Right lobe of liver (tissue), 6 donors: ENCODE results near the gene CD4. TPM values are rescaled to one million over a fixed set of nuclear protein-coding genes. Genes with fewer than 3 reads are reported as not detected.

Experiments used
- ATAC-seq, 4 donors: fragments of 200-7000 bp; cut with Tn5 transposase; one replicate each; pipeline ENCODE4 v1.9.1; 2020; ENCODE audit warnings: mild to moderate bottlenecking in 4 of 4, moderate library complexity in 4 of 4
- DNase-seq, 3 donors: peaks; one replicate each; pipeline ENCODE4 v3.0.0-alpha.2; 2020
- H3K27ac ChIP-seq, 3 donors: fragments of 200-600 bp; one replicate each; pipeline ENCODE4 v1.8.0; 2022
- H3K27me3 ChIP-seq, 2 donors: fragments of 200-600 bp; one replicate each; pipeline ENCODE4 v1.8.0; 2022
- H3K36me3 ChIP-seq, 4 donors: fragments of 200-600 bp; sonication (generic) in 1 of 4; one replicate each; pipeline versions ENCODE4 v1.5.1 to v1.8.0; 2017 to 2022; ENCODE audit warnings: control low read depth in 1 of 4
- H3K4me1 ChIP-seq, 4 donors: fragments of 200-600 bp; sonication (generic) in 1 of 4; one replicate each; pipeline versions ENCODE4 v1.5.1 to v1.8.0; 2017 to 2022; ENCODE audit warnings: control low read depth in 1 of 4
- H3K4me3 ChIP-seq, 3 donors: fragments of 200-600 bp; one replicate each; pipeline ENCODE4 v1.8.0; 2022
- H3K9me3 ChIP-seq, 4 donors: fragments of 200-600 bp; sonication (generic) in 1 of 4; one replicate each; pipeline versions ENCODE4 v1.5.1 to v1.8.0; 2017 to 2022; ENCODE audit warnings: control low read depth in 1 of 4
- POLR2A ChIP-seq: fragments of 450-650 bp; IDR thresholded peaks from one replicate; pipeline ENCODE4 v1.6.1; 2017; ENCODE audit warnings: antibody characterized with exemption, mild to moderate bottlenecking
- WGBS: methylation state at CpG from one replicate; pipeline ENCODE4 v1.1.6; 2018; ENCODE audit warnings: low coverage, low lambda C conversion rate; ENCODE audit not compliant: insufficient coverage; ENCODE audit errors: missing lambda C conversion rate; 5-methylcytosine and 5-hydroxymethylcytosine counted together
- intact Hi-C, 2 donors: fragments of 100-400 bp; cut with DNase I; formaldehyde crosslinking; loops; one replicate each; pipeline versions ENCODE4 v1.11.2 to v1.14.1; 2022
- total RNA-seq, 6 experiments: library from RNA; depleted of rRNA in 2 of 6; stranded (reverse); fragments of >200 nt in 2 of 6; fragmentation: NEBNext Ultra II Directional in 3 of 6; extraction: Animal tissue kit (Norgen Biotek cat#: 25700) in 3 of 6; gene quantifications; one replicate each; pipeline versions ENCODE4 v1.1.0 to v1.2.4, GENCODE V29; 2016 to 2023
- TF ChIP-seq, protein P1 (sequence below), 4 donors: fragments of 200-600 bp in 3 of 4; fragments of 450-650 bp in 1 of 4; IDR thresholded peaks; one replicate each; pipeline versions ENCODE4 v1.5.1 to v1.8.0; 2016 to 2022; ENCODE audit warnings: antibody characterized with exemption in 4 of 4, mild to moderate bottlenecking in 2 of 4
- donor health status: DM: no; HTN: yes; CAD: no.
- donor health status: DM: no; HTN: no; CAD: no.
- donor health status: DM: no; HTN: no; CAD: no.
- donor health status: DM: no; HTN: yes; CAD: no.
- donor health status: DM: no; HTN: yes; CAD: no.

Gene CD4
- total RNA-seq, 6 experiments from 2014 or later: 10.0 to 41.6 (median 28.1) TPM

DNA sequence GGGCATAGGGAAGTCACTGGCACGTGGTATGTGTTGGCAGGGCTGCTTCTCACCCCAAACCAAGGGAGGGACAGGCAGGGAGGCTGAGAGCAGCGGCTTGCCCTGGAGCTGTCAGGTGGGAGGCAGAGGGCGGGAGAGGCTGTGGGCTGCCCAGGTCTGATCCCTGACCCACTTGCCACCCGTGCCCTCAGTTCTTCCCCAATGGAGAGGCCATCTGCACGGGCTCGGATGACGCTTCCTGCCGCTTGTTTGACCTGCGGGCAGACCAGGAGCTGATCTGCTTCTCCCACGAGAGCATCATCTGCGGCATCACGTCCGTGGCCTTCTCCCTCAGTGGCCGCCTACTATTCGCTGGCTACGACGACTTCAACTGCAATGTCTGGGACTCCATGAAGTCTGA is 56.1 kb downstream of the CD4 start:
- 100% methylated on average over 3 of the region's 17 CpGs for WGBS
- Histone ChIP-seq H3K27ac (no peak overlapping the region), H3K4me3 (no peak overlapping the region), H3K27me3 (no peaks in the 10 kb centered on the region), H3K4me1 (no peaks in the 10 kb centered on the region), H3K9me3 (no peaks in the 10 kb centered on the region), H3K36me3 (no peaks in the 10 kb centered on the region)
- DNase-seq (no peak), ATAC-seq (no peak)
- intact Hi-C loops: no loop called here
- TF ChIP-seq, protein P1, sequence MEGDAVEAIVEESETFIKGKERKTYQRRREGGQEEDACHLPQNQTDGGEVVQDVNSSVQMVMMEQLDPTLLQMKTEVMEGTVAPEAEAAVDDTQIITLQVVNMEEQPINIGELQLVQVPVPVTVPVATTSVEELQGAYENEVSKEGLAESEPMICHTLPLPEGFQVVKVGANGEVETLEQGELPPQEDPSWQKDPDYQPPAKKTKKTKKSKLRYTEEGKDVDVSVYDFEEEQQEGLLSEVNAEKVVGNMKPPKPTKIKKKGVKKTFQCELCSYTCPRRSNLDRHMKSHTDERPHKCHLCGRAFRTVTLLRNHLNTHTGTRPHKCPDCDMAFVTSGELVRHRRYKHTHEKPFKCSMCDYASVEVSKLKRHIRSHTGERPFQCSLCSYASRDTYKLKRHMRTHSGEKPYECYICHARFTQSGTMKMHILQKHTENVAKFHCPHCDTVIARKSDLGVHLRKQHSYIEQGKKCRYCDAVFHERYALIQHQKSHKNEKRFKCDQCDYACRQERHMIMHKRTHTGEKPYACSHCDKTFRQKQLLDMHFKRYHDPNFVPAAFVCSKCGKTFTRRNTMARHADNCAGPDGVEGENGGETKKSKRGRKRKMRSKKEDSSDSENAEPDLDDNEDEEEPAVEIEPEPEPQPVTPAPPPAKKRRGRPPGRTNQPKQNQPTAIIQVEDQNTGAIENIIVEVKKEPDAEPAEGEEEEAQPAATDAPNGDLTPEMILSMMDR (IDR thresholded peaks at IDR 0.05): no peak
- no peak for TF ChIP-seq POLR2A

DNA sequence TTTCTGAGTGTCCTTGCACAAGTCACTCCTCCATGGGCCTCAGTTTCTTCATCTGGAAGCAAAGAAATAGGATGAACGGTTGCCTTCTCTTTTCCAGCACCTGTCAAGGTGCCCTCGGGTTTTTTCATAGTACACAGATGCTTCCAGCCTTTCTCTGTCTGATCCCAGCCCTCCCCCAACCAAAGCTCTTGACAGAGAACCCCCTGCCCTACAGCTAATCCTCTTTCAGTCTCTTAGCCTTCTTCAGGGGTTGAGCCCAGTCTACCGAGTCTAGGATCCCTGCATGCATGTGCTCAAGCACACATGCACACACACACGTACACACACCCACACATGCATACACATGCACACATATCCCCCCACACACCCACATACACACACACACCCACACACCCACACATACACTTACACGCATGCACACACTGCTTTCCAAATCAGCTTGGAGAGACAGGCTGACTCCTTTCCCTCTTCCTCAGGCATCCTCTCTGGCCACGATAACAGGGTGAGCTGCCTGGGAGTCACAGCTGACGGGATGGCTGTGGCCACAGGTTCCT is 57.1 kb downstream of the CD4 start:
- Histone ChIP-seq H3K9me3 (no peaks in the 10 kb centered on the region), H3K4me3 (no peak overlapping the region), H3K27me3 (no peaks in the 10 kb centered on the region), H3K4me1 (no peaks in the 10 kb centered on the region), H3K27ac (no peak overlapping the region), H3K36me3 (no peaks in the 10 kb centered on the region)
- DNase-seq (no peak), ATAC-seq (no peak)
- intact Hi-C loops: no loop called here
- TF ChIP-seq, protein P1 (IDR thresholded peaks at IDR 0.05): no peak
- TF ChIP-seq POLR2A: no peak
- 84% methylated on average over 7 of the region's 7 CpGs for WGBS

DNA sequence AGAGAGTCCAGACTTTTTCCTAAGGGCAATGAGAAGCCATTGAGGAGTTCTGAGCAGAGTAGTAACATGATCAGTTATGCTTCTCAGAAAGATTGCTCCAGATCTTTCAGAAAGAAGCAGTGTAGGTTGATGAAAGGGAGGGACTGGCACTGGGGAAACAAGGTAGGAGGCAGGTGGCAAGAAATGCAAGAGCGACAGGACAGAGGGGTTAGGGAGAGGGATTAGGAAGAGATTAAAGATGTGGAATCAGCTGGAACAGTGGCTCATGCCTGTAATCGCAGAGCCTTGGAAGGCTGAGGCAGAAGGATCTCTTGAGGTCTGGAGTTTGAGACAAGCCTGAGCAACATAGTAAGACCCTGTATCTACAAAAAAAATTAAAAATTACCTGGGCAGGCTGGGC is 58.3 kb downstream of the CD4 start:
- H3K36me3 ChIP-seq: no peaks in the 10 kb centered on the region
- H3K27ac ChIP-seq: no peak overlapping the region
- ATAC-seq (no peak), DNase-seq (no peak)
- H3K9me3 ChIP-seq: no peaks in the 10 kb centered on the region
- 83% methylated on average over 2 of the region's 2 CpGs for WGBS
- no peak overlapping the region for H3K4me3 ChIP-seq
- intact Hi-C loops: no loop called here
- H3K27me3 ChIP-seq: no peaks in the 10 kb centered on the region
- TF ChIP-seq POLR2A: no peak
- TF ChIP-seq, protein P1 (IDR thresholded peaks at IDR 0.05): no peak
- H3K4me1 ChIP-seq: no peaks in the 10 kb centered on the region

DNA sequence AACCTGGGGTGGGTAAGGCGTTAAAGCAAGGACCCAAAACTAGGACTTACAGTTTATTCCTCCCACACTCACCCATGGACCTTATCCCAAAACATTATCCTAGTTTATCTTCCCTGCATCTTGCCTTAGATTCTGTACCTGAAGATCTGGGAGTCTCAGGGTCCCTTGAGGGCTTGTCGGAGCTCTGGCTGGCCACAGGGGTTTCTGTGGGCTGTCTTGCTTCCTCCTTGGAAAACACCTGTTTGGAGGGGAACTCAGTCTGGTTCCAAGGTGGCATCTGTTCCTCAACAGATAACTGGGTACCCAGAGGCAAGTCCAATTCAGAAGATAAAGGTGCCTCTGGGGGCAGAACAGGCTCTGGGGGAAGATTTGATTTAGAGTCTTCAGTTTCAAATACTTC is 60.1 kb downstream of the CD4 start:
- H3K36me3 ChIP-seq: no peaks in the 10 kb centered on the region
- no peaks in the 10 kb centered on the region for H3K27me3 ChIP-seq
- H3K4me3 ChIP-seq: no peak overlapping the region
- TF ChIP-seq, protein P1 (IDR thresholded peaks at IDR 0.05): no peak
- TF ChIP-seq POLR2A: no peak
- intact Hi-C loops: no loop called here
- ATAC-seq (no peak), DNase-seq (no peak)
- H3K9me3 ChIP-seq: no peaks in the 10 kb centered on the region
- 76% methylated on average over 2 of the region's 2 CpGs for WGBS
- peaks cover 0 to 14% (median 5%) of the 10 kb centered on the region in 4 donors for H3K4me1 ChIP-seq
- H3K27ac ChIP-seq: no peak overlapping the region
